Panc1 (cell line): ENCODE measurements around the gene SMARCB1. TPM values are rescaled to one million over a fixed set of nuclear protein-coding genes. Genes with fewer than 3 reads are reported as not detected.

Experiments
- ATAC-seq: fragments of 200-7000 bp; cut with Tn5 transposase; 2 replicates; pipeline ENCODE4 v1.9.1; 2020; ENCODE audit warnings: mild to moderate bottlenecking, moderate library complexity
- BruUV-seq: library from RNA; stranded (reverse); fragments of 400-500 nt; replicated peaks from 2 replicates; lab custom pipeline; 2021; lab: Mats Ljungman, UMichigan
- CTCF ChIA-PET: fragments of 300-600 bp; sonication (Branson Sonifier 250); formaldehyde crosslinking; loops from one replicate; lab custom pipeline; 2022; ENCODE audit warnings: antibody characterized with exemption; lab: Charles Lee
- POLR2A ChIA-PET: fragments of 300-600 bp; sonication (Branson Sonifier 250); formaldehyde crosslinking; loops from one replicate; lab custom pipeline; 2022; ENCODE audit warnings: antibody characterized with exemption; lab: Charles Lee
- DNase-seq: peaks from one replicate; pipeline ENCODE4 v3.0.0-alpha.2; 2010; ENCODE audit warnings: low read depth, low spot score
- H3K27ac ChIP-seq: 2 replicates; pipeline ENCODE4 v1.5.1; 2011; ENCODE audit warnings: mild to moderate bottlenecking, low read length, inconsistent platforms
- H3K27me3 ChIP-seq: fragments of 200-500 bp; sonication (Bioruptor generic); 2 replicates; pipeline ENCODE4 v1.6.0; 2014; ENCODE audit warnings: low read length, inconsistent platforms; ENCODE audit not compliant: control insufficient read depth, insufficient read depth
- H3K36me3 ChIP-seq: fragments of 200-500 bp; sonication (Bioruptor generic); 2 replicates; pipeline ENCODE4 v1.5.1; 2014; ENCODE audit warnings: inconsistent platforms, mild to moderate bottlenecking, low read length, moderate library complexity; ENCODE audit not compliant: control insufficient read depth, insufficient read depth
- H3K4me1 ChIP-seq: 2 replicates; pipeline ENCODE4 v1.5.1; 2011; ENCODE audit warnings: inconsistent platforms, mild to moderate bottlenecking, low read length, moderate library complexity; ENCODE audit not compliant: control insufficient read depth, insufficient read depth
- H3K4me3 ChIP-seq, 2 experiments: 2 replicates each; pipeline ENCODE4 v1.5.1; 2011 to 2012; ENCODE audit warnings: low read depth in 2 of 2, low read length in 2 of 2, mild to moderate bottlenecking in 2 of 2, inconsistent platforms in 1 of 2, moderate library complexity in 1 of 2
- H3K9me3 ChIP-seq: fragments of 200-500 bp; sonication (Bioruptor generic); 2 replicates; pipeline ENCODE4 v1.5.1; 2014; ENCODE audit warnings: low read depth, mild to moderate bottlenecking, inconsistent platforms, low read length, moderate library complexity; ENCODE audit not compliant: control insufficient read depth, insufficient read depth
- CTCF ChIP-seq: fragments of 450-650 bp; IDR thresholded peaks from 2 replicates; pipeline ENCODE4 v1.5.1; 2017; ENCODE audit warnings: mild to moderate bottlenecking
- POLR2AphosphoS5 ChIP-seq: IDR thresholded peaks from 2 replicates; pipeline ENCODE4 v1.6.1; 2012; ENCODE audit warnings: mild to moderate bottlenecking, low read depth, low read length, moderate library complexity
- REST ChIP-seq, 2 experiments: IDR thresholded peaks; 2 replicates each; pipeline ENCODE4 v1.6.1; 2011 to 2012; ENCODE audit warnings: low read depth in 2 of 2, control low read depth in 1 of 2, low read length in 1 of 2, mild to moderate bottlenecking in 1 of 2, moderate library complexity in 1 of 2; ENCODE audit not compliant: insufficient read depth in 1 of 2
- SIN3A ChIP-seq: IDR thresholded peaks from 2 replicates; pipeline ENCODE4 v1.6.1; 2012; ENCODE audit warnings: low read depth, mild to moderate bottlenecking, low read length, moderate library complexity, borderline replicate concordance; ENCODE audit not compliant: insufficient read depth
- TCF7L2 ChIP-seq: IDR thresholded peaks from 2 replicates; pipeline ENCODE4 v1.6.1; 2011; ENCODE audit warnings: mild to moderate bottlenecking, low read depth, low read length, inconsistent platforms
- in situ Hi-C: cut with HindIII; loops from 2 replicates; pipeline ENCODE4 v1.10.0; 2016; ENCODE audit warnings: low sequenced_read_pairs, low pct_unique_long_range_greater_than_20kb
- intact Hi-C: fragments of 100-400 bp; cut with micrococcal nuclease; formaldehyde crosslinking; loops from one replicate; pipeline ENCODE4 v1.10.0; 2022; ENCODE audit not compliant: unreplicated experiment
- total RNA-seq: library from RNA; stranded (reverse); gene quantifications from one replicate; pipeline ENCODE4 v1.2.1, GENCODE V29; 2021; ENCODE audit not compliant: unreplicated experiment

SMARCB1 gene
- total RNA-seq, 1 experiment from 2014 or later, result 70.2 TPM

GRCh38 chr22:23752750-23753149 lies 34.0 kb upstream of the SMARCB1 start:
- Histone ChIP-seq H3K4me1 (peaks cover 6% of the 10 kb centered on the region), H3K36me3 (peaks cover 7% of the 10 kb centered on the region; the same call in 1 of the 2 replicates), H3K27me3 (no peaks in the 10 kb centered on the region), H3K4me3 (no peak overlapping the region), H3K9me3 (no peaks in the 10 kb centered on the region), H3K27ac (no peak overlapping the region)
- no peak for ATAC-seq
- CTCF ChIA-PET, result no interaction called here
- in situ Hi-C loops, result no loop called here
- no peak for DNase-seq
- no TSS peak for BruUV-seq
- intact Hi-C loops, result no loop called here
- TF ChIP-seq POLR2AphosphoS5, result no peak
- TF ChIP-seq TCF7L2, result no peak
- TF ChIP-seq REST (IDR thresholded peaks at IDR 0.05; ENCODE audit: insufficient read depth in 1 of 2, low read depth in 2 of 2, low read length in 1 of 2), result no peak
- POLR2A ChIA-PET, result no interaction called here

- ATAC-seq, result no peak
- in situ Hi-C loops, result no loop called here
- no peak overlapping the region for H3K27ac ChIP-seq
- intact Hi-C loops, result no loop called here
- no peak for DNase-seq
- no TSS peak for BruUV-seq
- H3K36me3 ChIP-seq, result peaks cover 7% of the 10 kb centered on the region; the same call in 1 of the 2 replicates
- TF ChIP-seq SIN3A (no peak), CTCF (no peak), REST (IDR thresholded peaks at IDR 0.05; ENCODE audit: insufficient read depth in 1 of 2, low read depth in 2 of 2, low read length in 1 of 2) (no peak), POLR2AphosphoS5 (no peak), TCF7L2 (no peak)
- no peaks in the 10 kb centered on the region for H3K27me3 ChIP-seq
- peaks cover 6% of the 10 kb centered on the region for H3K4me1 ChIP-seq
- H3K9me3 ChIP-seq, result no peaks in the 10 kb centered on the region
- ChIA-PET POLR2A (no interaction called here), CTCF (interaction anchor here (0.6 kb wide), 1 partner anchor 23 kb away, joined by 3 read pairs; no protein-coding TSS in a partner anchor)
- no peak overlapping the region for H3K4me3 ChIP-seq
Observed at GRCh38 chr22:23753385-23753784, 33.4 kb upstream of the SMARCB1 start.
